Activated B cell treated with CpG ODN at 0.5 μM for 24 hours (primary cell): ENCODE data around the gene SLIT3. TPM values are rescaled to one million over a fixed set of nuclear protein-coding genes. Genes with fewer than 3 reads are reported as not detected.

Experiments
- ATAC-seq: fragments of 200-7000 bp; cut with Tn5 transposase; one replicate; pipeline ENCODE4 v1.10.0; 2021; ENCODE audit warnings: low read depth, mild to moderate bottlenecking, moderate library complexity
- CTCF ChIA-PET: fragments of 350-600 bp; sonication (Branson Sonifier 250); formaldehyde crosslinking; loops from one replicate; lab custom pipeline; 2021; ENCODE audit warnings: antibody characterized with exemption; lab: Charles Lee
- POLR2A ChIA-PET: fragments of 350-600 bp; sonication (Branson Sonifier 250); formaldehyde crosslinking; loops from one replicate; lab custom pipeline; 2021; ENCODE audit warnings: antibody characterized with exemption; lab: Charles Lee
- DNase-seq: peaks from one replicate; pipeline ENCODE4 v3.0.0; 2022
- H3K27ac Mint-ChIP-seq: one replicate; pipeline ENCODE4 v1.8.0; 2020; ENCODE audit warnings: mixed read lengths
- H3K27me3 Mint-ChIP-seq: one replicate; pipeline ENCODE4 v1.8.0; 2021; ENCODE audit warnings: mixed read lengths
- H3K36me3 Mint-ChIP-seq: one replicate; pipeline ENCODE4 v1.8.0; 2021; ENCODE audit warnings: low read depth, mixed read lengths
- H3K4me1 Mint-ChIP-seq: one replicate; pipeline ENCODE4 v1.8.0; 2021; ENCODE audit warnings: mixed read lengths
- H3K4me3 Mint-ChIP-seq: one replicate; pipeline ENCODE4 v1.8.0; 2020; ENCODE audit warnings: mild to moderate bottlenecking, mixed read lengths
- H3K9me3 Mint-ChIP-seq: one replicate; pipeline ENCODE4 v1.8.0; 2020; ENCODE audit warnings: mixed read lengths
- CTCF ChIP-seq: fragments of 200-600 bp; IDR thresholded peaks from one replicate; pipeline ENCODE4 v1.8.0; 2022; ENCODE audit warnings: antibody characterized with exemption, mild to moderate bottlenecking
- intact Hi-C: fragments of 100-400 bp; cut with micrococcal nuclease; formaldehyde crosslinking; loops from one replicate; pipeline ENCODE4 v1.15.1; 2024
- total RNA-seq: library from RNA; stranded (reverse); gene quantifications from 2 replicates; pipeline ENCODE4 v1.2.3, GENCODE V29; 2022

Gene SLIT3
- total RNA-seq, 1 donor from 2014 or later = not detected

GRCh38 chr5:169225830-169226356 is 75.0 kb downstream of the SLIT3 start:
- Mint-ChIP-seq H3K27me3 (no peaks in the 10 kb centered on the region), H3K36me3 (no peaks in the 10 kb centered on the region), H3K9me3 (no peaks in the 10 kb centered on the region), H3K27ac (no peak overlapping the region), H3K4me3 (no peak overlapping the region), H3K4me1 (no peaks in the 10 kb centered on the region)
- ATAC-seq = no peak
- DNase-seq = no peak
- TF ChIP-seq CTCF = no peak
- ChIA-PET CTCF (no interaction called here), POLR2A (no interaction called here)
- intact Hi-C loops = no loop called here

GRCh38 chr5:169223595-169223953 is 77.4 kb downstream of the SLIT3 start:
- ChIA-PET POLR2A (no interaction called here), CTCF (no interaction called here)
- Mint-ChIP-seq H3K4me3 (no peak overlapping the region), H3K36me3 (no peaks in the 10 kb centered on the region), H3K27me3 (no peaks in the 10 kb centered on the region), H3K9me3 (no peaks in the 10 kb centered on the region), H3K4me1 (no peaks in the 10 kb centered on the region), H3K27ac (no peak overlapping the region)
- TF ChIP-seq CTCF = no peak
- DNase-seq = no peak
- intact Hi-C loops = no loop called here
- no peak for ATAC-seq

GRCh38 chr5:169222934-169223594 is 77.9 kb downstream of the SLIT3 start:
- DNase-seq (no peak), ATAC-seq (no peak)
- intact Hi-C loops = no loop called here
- Mint-ChIP-seq H3K9me3 (no peaks in the 10 kb centered on the region), H3K4me1 (no peaks in the 10 kb centered on the region), H3K27me3 (no peaks in the 10 kb centered on the region), H3K36me3 (no peaks in the 10 kb centered on the region), H3K4me3 (no peak overlapping the region), H3K27ac (no peak overlapping the region)
- ChIA-PET CTCF (no interaction called here), POLR2A (no interaction called here)
- TF ChIP-seq CTCF = no peak

- Mint-ChIP-seq H3K4me1 (no peaks in the 10 kb centered on the region), H3K36me3 (no peaks in the 10 kb centered on the region), H3K4me3 (no peak overlapping the region), H3K9me3 (no peaks in the 10 kb centered on the region), H3K27me3 (no peaks in the 10 kb centered on the region), H3K27ac (no peak overlapping the region)
- ChIA-PET POLR2A (no interaction called here), CTCF (no interaction called here)
- DNase-seq (no peak), ATAC-seq (no peak)
- TF ChIP-seq CTCF = no peak
- intact Hi-C loops = no loop called here
Measured at GRCh38 chr5:169221519-169221918, 79.4 kb downstream of the SLIT3 start.

GRCh38 chr5:169219961-169220360 is 81.0 kb downstream of the SLIT3 start:
- peaks cover 3% of the 10 kb centered on the region for H3K27me3 Mint-ChIP-seq
- H3K4me3 Mint-ChIP-seq = no peak overlapping the region
- POLR2A ChIA-PET = no interaction called here
- no peaks in the 10 kb centered on the region for H3K36me3 Mint-ChIP-seq
- no peaks in the 10 kb centered on the region for H3K4me1 Mint-ChIP-seq
- no peak for TF ChIP-seq CTCF
- CTCF ChIA-PET = no interaction called here
- H3K9me3 Mint-ChIP-seq = no peaks in the 10 kb centered on the region
- ATAC-seq (no peak), DNase-seq (no peak)
- no peak overlapping the region for H3K27ac Mint-ChIP-seq
- intact Hi-C loops = no loop called here
